KG1 (cell line): ENCODE results near the gene CNIH3.
A peak's percentile ranks its signal among the peaks of the same experiment; 100 is the strongest.

Source experiments
- DNase-seq: peaks from one replicate; lab custom pipeline; 2025; lab: John Stamatoyannopoulos, UW

The CNIH3 gene

GRCh38 chr1:224745394-224745793, 129.3 kb downstream of the CNIH3 start:
- no peak for DNase-seq

GRCh38 chr1:224745924-224746323, 129.8 kb downstream of the CNIH3 start:
- DNase-seq = no peak

- DNase-seq = peak; percentile 19
These were observed 131.5 kb downstream of the CNIH3 start for GRCh38 chr1:224747578-224747977.

GRCh38 chr1:224749916-224750315, 133.8 kb downstream of the CNIH3 start:
- no peak for DNase-seq

GRCh38 chr1:224751624-224752311, 135.7 kb downstream of the CNIH3 start:
- DNase-seq = no peak

GRCh38 chr1:224753491-224753890, 137.4 kb downstream of the CNIH3 start:
- no peak for DNase-seq

- DNase-seq = no peak
These were observed 139.5 kb downstream of the CNIH3 start for GRCh38 chr1:224755586-224755985.

GRCh38 chr1:224757508-224757907, 141.4 kb downstream of the CNIH3 start:
- no peak for DNase-seq

GRCh38 chr1:224759135-224759534, 143.0 kb downstream of the CNIH3 start:
- DNase-seq = no peak

GRCh38 chr1:224759681-224760091, 143.6 kb downstream of the CNIH3 start:
- no peak for DNase-seq

GRCh38 chr1:224760163-224760562, 144.0 kb downstream of the CNIH3 start:
- no peak for DNase-seq

GRCh38 chr1:224761245-224761644, 145.1 kb downstream of the CNIH3 start:
- no peak for DNase-seq

GRCh38 chr1:224762046-224762445, 145.9 kb downstream of the CNIH3 start:
- no peak for DNase-seq

- no peak for DNase-seq
These were observed 146.6 kb downstream of the CNIH3 start for GRCh38 chr1:224762701-224763100.

- no peak for DNase-seq
These were observed 147.1 kb downstream of the CNIH3 start for GRCh38 chr1:224763126-224763775.

- no peak for DNase-seq
These were observed 150.1 kb downstream of the CNIH3 start for GRCh38 chr1:224766266-224766665.

GRCh38 chr1:224767031-224767430, 150.9 kb downstream of the CNIH3 start:
- DNase-seq = no peak

- no peak for DNase-seq
These were observed 151.6 kb downstream of the CNIH3 start for GRCh38 chr1:224767676-224768075.

- no peak for DNase-seq
These were observed 152.9 kb downstream of the CNIH3 start for GRCh38 chr1:224768971-224769370.

GRCh38 chr1:224769452-224770335, 153.6 kb downstream of the CNIH3 start:
- DNase-seq = no peak

GRCh38 chr1:224770336-224770693, 154.2 kb downstream of the CNIH3 start:
- DNase-seq = no peak

- no peak for DNase-seq
These were observed 157.5 kb downstream of the CNIH3 start for GRCh38 chr1:224773646-224774045.

GRCh38 chr1:224774378-224774777, 158.3 kb downstream of the CNIH3 start:
- no peak for DNase-seq
